HG02840 (cell line): ENCODE data around the gene SNHG17.
"Not testable (repeated sequence)": the region's sequence is repeated elsewhere in the genome, so short reads cannot be mapped to it uniquely, and the experiment has no call there.

Experiments used
- ATAC-seq: cut with Tn5 transposase; IDR thresholded peaks from one replicate; pipeline ENCODE4 v1.9.1; 2021; ENCODE audit warnings: mild to moderate bottlenecking, moderate library complexity, moderate number of reproducible peaks; ENCODE audit not compliant: unreplicated experiment, low FRiP score

The SNHG17 gene

DNA sequence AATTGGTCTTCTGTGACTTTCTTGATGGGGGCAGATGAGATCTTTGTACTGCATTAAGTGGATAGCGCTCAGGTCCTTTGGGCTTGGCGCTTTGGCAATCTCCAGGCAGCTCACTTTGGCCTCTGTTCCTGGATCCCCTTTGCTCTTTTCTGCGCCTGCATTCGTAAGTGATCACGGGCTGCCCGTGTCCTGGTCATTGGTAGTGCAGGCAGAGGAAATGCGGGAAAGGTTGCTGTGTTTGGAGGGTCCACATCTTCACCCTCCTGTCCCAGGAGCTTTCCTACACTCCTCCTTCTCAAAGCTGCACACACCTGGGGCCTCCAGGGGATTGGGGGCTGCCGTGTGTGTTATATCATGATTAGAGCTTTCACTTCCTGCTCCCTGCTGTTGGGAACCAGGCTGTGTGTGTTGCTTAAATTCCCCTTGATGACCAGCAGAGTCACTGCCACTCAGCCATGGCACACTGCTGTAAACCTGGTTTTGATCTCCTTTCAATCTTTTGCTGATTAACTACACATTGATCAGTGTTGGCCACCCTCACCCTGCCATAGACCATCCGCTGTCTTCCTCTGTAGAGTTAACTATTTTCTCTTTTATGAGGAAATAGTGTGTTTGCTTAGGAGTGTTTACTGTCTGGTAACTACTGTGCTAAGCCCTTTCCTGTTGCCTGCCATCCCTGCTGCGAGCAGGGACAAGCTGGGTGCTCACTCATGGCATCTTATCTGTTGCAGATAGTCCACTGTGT lies 13.0 kb upstream of the SNHG17 start:
- no peak for ATAC-seq

DNA sequence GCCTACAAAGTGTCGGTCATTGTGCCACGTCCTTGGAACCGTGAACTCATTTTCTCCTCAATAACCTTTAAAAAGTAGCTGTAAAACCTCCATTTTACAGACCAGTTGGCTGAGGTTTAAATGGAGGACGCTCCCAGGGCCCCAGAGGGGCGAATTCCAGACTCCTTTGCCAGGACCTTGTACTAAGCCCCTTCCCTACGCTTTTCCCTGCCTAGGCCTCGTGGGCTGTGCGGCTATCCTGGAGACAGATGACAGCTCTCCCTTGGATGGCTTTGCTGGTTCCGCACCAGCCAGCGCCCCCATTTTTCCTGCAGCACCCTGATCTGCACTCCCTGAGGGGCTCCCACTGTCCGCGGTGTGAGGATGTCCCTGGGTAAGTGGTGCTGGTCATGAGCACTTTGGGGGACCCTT lies 12.1 kb upstream of the SNHG17 start:
- ATAC-seq: no peak

DNA sequence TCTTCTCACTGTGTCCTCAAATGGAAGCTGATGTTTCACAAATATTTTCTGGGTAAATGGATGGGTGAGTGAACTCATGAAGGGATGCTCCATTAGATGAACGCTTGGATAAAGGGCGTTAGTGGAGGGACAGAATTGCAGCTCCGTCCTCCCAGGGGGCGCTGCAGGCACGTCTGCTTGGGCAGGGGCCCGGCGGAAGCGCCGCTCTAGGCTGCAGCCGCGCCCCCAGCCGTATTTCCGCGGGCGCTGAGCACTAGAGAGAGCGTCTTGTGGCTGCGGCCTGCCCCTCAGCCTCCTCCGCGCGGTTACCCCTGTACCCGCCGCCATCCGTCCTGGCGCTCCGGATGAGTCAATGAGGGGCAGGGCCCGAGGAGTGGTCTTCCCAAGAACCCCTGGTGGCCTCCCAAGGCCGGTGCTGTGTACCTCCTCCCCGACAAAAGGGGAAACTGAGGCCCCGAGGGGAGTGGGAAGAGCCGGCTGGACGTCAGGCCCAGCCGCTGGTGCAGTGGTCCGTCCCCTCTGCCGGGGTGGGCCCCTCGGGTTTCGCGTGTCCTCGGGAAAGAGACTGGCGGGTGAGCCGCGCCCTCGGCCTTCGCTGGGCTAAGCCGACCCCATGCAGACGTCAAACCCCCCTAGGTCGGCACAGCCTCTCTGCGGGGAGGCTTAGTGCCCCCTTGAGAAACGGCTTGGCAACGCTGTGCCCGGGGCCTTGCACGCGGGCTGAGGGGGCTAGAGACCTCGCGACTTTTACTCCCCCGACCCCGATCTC lies 11.5 kb upstream of the SNHG17 start:
- ATAC-seq: peak; percentile 78

DNA sequence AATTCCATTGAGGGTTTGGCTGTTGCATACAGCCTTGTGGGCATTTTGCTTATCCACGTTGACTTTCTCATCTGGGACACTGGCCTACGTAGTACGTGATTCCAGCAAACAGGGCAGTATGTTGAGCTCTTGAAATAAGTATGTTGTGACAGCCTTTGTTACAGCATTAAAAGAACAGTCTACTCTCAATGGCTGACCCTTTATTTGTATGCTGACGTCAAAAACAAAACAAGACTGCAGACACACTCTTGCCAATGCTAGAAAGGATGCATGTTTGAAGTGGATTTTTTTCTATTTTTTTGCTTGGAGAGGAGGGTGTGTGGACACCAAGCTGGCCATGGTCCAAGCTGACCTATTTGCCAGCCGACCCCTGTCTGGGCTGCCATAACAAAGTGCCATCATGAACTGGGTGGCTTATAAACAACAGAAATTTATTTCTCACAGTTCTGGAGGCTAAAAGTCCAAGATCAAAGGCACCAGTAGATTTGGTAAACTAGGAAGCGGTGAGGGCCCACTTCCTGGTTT lies 10.8 kb upstream of the SNHG17 start:
- ATAC-seq: no peak

DNA sequence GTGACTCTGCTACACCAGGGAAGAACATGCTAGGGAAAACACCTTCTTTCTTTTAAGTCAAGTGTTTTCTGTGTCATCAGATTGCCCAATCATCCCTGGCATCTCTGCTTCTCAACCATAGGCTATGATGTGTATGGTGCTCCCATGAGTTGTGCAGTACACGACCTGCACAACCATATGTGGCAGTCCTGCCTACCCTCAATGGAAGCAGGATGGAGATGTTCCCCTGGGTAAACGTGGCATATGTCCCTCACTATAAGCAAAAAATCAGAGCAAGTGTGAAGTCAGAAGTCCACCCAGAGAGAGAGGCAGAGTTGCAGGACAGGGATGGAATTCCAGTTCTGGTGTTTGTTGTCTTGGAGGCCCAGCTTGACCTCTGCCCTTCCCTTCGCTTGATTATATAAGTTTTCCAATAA lies 10.3 kb upstream of the SNHG17 start:
- no peak for ATAC-seq

DNA sequence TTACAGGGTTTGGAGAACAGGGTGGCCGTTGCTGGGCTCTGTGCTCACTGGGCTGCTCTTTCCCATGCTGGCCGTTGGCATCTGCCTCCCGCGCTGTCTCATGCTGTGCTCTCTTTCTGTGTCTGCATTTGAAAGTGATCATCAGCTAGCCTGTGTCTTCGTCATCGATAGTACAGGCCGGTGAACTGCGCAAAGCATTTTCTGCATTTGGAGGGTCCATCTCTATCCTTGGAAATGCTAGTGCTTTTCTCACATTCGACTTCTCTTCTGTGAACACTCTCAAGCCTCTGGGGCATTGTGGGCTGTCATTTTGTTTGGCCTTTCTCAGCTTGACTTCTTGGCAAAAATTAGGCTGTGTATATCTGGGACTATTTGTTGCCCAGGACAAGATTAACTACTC lies 6.8 kb upstream of the SNHG17 start:
- ATAC-seq: no peak

DNA sequence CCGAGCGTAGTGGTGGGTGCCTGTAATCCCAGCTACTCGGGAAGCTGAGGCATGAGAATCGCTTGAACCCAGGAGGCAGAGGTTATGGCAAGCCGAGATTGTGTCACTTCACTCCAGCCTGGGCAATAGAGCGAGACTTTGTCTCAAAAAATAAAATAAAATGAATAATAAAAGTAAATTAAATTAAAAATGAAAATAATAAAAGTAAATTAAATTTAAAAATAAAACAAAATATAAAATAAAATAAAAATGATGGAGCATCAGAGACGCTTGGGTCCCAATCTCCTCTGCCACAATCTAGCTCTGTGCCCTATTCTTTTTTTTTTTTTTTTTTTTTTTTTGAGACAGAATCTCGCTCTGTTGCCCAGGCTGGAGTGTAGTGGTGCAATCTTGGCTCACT lies 6.0 kb upstream of the SNHG17 start:
- not testable (repeated sequence) for ATAC-seq

DNA sequence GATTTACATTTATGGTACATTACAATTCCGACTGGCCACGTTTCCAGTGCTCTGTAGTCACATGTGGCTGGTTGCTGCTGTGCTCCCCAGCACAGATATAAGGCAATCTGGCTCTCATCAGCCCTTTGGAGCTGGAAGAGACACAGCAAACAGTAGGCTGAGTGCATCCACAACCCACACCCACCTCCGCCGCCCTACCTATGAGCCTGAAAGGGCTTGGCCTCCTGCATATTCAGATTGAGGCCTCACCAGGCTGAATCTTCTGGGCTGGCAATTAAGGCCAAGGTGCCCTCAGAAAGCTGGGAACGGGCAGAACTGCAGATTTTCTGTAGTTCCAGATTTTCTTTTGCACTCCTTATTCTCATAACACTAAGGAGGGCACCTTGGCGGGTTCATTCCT lies 2.7 kb upstream of the SNHG17 start:
- ATAC-seq: no peak

- no peak for ATAC-seq
These were observed 419 bp upstream of the SNHG17 start for GRCh38 chr20:38435555-38435939.

DNA sequence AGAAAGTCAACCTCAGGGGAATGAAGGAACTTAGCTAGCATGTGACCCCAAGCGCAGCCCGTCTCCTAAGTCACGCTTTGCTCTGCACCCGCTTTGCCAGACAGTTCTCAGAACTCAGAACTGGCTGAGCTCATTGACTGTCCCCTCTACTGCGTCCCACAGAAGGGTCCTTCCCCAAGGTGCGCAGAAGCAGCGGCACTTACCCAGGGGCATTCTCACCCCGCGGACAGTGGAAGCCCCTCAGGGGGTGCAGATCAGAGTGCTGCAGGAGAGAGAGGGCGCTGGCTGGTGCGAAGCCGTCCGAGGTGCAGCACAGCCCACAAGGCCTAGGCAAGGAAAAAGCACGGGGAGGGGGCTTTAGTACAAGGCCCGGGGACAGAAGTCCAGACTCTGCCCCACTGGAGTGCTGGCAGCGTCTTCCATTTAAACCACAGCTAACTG lies 807 bp downstream of the SNHG17 start:
- peak; percentile 36 for ATAC-seq

DNA sequence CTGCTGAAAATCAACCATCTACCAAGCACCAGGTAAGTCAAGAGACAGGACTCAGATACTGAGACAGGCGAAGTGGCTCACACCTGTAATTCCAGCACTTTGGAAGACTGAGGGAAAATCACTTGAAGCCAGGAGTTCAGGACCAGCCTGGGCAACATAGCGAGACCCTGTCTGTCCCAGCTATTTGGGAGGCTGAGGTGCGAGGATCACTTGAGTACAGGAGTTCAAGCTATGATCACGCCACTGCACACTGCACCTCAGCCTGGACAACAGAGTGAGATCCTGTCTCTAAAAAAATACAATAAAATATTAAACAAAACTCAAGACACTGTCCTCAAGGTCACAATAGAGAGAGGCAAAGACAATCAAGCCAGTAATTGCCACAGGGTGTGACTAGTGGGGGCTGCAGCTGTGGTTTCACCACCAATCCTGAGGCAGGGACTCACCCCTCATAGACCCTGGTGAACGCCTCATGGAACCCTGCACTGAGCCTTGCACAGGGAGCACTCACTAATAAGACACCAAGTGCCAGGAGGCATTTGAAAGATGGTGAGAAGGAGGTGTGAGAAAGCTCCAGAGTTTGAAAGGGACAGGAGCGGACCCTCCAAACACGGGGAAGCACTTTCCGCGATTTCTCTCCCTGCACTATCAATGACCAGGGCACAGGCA lies 1.7 kb downstream of the SNHG17 start:
- ATAC-seq: no peak

GRCh38 chr20:38432870-38433269 lies 2.3 kb downstream of the SNHG17 start:
- not testable (repeated sequence) for ATAC-seq

DNA sequence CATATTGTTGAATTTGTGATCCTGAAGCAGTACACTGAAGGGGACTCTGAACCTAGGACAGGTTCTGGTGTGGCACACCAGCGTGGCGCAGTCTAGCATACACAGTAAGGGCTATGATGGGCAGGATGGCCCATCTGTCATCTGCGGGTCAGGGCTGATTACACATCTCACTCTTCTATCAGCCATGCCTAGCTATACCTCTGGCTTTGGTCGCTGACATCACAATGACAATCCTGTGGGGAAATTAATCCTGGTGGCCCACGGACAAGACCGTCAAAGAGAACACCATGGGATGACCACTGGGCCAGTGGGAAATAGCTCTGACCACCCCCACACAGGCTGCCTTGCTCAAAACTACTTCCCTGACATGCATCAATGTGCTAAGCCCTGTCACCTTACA lies 2.8 kb downstream of the SNHG17 start:
- ATAC-seq: no peak

DNA sequence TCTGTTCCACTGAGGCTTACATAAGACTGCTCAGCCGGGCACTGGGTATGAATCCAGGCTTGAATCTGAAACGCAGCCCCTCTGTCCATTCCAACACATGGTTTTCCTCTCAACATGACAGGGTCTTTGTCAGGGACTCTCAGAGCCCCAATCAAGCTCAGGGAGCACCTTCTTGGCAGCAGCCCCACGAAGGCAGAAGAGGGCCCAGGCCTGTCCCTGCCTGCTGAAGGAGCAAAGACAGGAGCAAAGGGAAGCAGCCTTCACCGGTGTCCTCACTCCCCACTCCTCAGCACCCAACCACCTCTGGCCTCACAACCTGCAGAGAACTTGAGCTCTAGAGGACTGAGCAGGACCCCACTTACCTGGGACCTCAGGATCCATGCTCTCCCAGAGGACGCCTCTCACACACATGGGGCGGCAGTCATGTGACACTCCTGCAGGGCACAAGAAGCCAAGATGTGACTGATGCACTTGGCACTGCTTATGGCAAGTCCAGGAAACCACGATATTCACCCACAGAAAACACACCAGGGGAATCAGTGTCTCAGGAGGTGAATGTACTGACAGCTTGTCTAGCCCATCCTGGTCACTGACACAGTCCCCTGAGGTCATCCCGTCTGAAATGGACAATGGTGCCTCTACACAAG lies 4.3 kb downstream of the SNHG17 start:
- ATAC-seq: no peak

- ATAC-seq: no peak
These were observed 5.8 kb downstream of the SNHG17 start for GRCh38 chr20:38429301-38429700.

DNA sequence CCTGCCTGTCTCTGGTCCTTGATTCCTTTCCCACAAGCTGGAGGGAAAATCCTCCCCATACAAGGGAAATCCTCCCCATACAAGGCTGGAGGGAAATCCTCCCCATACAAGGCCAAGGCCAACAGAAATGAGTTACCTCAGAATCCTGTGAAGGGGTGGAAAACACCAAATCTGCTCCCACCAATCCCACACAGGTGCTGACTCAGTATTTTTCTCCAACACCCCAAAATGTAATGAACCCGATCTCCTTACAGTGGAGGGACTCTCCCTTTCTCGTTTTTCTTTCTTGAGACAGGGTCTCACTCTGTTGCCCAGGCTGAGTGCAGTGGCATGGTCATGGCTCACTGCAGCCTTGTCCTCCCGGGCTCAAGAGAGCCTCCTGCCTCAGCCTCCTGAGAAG lies 6.3 kb downstream of the SNHG17 start:
- no peak for ATAC-seq

DNA sequence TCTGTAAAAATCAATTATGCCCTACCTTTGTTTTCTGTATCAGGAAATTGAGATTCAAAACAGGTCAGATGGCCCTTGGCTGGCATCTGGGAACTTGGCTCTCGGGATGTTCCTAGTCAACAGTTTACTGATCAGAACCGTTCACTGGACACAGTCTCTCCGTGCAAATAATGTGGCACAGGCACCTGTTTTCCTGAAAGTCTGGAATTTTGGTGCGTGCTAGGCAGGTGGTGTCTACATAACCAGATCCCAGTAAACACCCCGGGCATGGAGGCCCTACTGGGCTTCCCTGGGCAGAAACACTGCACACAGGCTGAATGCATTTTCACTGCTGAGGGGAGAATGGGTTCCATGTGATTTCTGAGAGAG lies 7.5 kb downstream of the SNHG17 start:
- no peak for ATAC-seq

- ATAC-seq: no peak
These were observed 8.9 kb downstream of the SNHG17 start for GRCh38 chr20:38426006-38426897.

- no peak for ATAC-seq
These were observed 10.7 kb downstream of the SNHG17 start for GRCh38 chr20:38424401-38424800.

DNA sequence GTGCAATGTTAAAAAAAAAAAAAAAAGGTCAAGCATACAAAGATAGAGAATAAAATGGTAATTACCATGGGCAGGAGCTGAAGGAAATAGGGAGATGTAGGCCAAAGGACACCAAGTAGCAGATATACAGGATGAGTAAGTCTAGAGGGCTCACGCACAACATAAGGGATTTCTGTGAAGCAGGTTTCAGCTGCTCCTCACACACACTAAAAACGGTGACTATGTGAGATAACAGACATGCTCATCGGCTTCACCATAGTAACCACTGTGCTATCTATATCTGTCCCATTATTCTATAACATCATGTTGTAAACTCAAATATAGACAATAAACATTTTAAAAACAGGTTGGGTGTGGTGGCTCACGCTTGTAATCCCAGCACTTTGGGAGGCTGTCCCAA lies 11.6 kb downstream of the SNHG17 start:
- no peak for ATAC-seq
